Neural cell (in vitro differentiated cells): ENCODE data around the gene CBX2. TPM values are rescaled to one million over a fixed set of nuclear protein-coding genes. Genes with fewer than 3 reads are reported as not detected.

Experiments
- H2AFZ ChIP-seq: fragments of 200-600, 300-800 bp; sonication (generic), shearing (Covaris generic); 2 replicates; pipeline ENCODE4 v1.6.0; 2014; ENCODE audit warnings: low read depth, mild to moderate bottlenecking, antibody characterized with exemption, low read length, moderate library complexity
- H3F3A ChIP-seq: fragments of 200-600 bp; shearing (Covaris generic); 2 replicates; pipeline ENCODE4 v1.6.1; 2016; ENCODE audit warnings: mild to moderate bottlenecking, moderate library complexity, mixed read lengths, antibody characterized with exemption, low read length; ENCODE audit not compliant: insufficient read depth, poor library complexity, severe bottlenecking
- H3K27ac ChIP-seq: fragments of 200-600, 300-800 bp; sonication (generic), shearing (Covaris generic); 2 replicates; pipeline ENCODE4 v1.5.1; 2014; ENCODE audit warnings: mild to moderate bottlenecking, low read length, moderate library complexity
- H3K27me3 ChIP-seq: fragments of 300-800, 200-600 bp; sonication (generic), shearing (Covaris generic); 2 replicates; pipeline ENCODE4 v1.6.0; 2014; ENCODE audit warnings: mild to moderate bottlenecking, low read depth, low read length, moderate library complexity; ENCODE audit not compliant: insufficient read depth
- H3K36me3 ChIP-seq: fragments of 300-800, 200-600 bp; sonication (generic), shearing (Covaris generic); 2 replicates; pipeline ENCODE4 v1.5.1; 2014; ENCODE audit warnings: mild to moderate bottlenecking, antibody characterized with exemption, low read length, moderate library complexity; ENCODE audit not compliant: insufficient read depth
- H3K4me2 ChIP-seq: fragments of 300-800, 200-600 bp; sonication (generic), shearing (Covaris generic); 2 replicates; pipeline ENCODE4 v1.6.0; 2014; ENCODE audit warnings: mild to moderate bottlenecking, low read length
- H3K4me3 ChIP-seq: fragments of 300-800, 200-600 bp; sonication (generic), shearing (Covaris generic); 2 replicates; pipeline ENCODE4 v1.5.1; 2014; ENCODE audit warnings: mild to moderate bottlenecking, low read length, moderate library complexity
- H3K79me2 ChIP-seq: fragments of 200-600 bp; shearing (Covaris generic); replicated peaks from 2 replicates; pipeline ENCODE4 v1.6.0; 2014; ENCODE audit warnings: mild to moderate bottlenecking, low read length, moderate library complexity; ENCODE audit not compliant: insufficient read depth
- H3K9ac ChIP-seq: fragments of 300-800, 200-600 bp; sonication (generic), shearing (Covaris generic); 2 replicates; pipeline ENCODE4 v1.6.1; 2016; ENCODE audit warnings: mild to moderate bottlenecking, low read length, mixed read lengths
- H3K9me2 ChIP-seq: fragments of 200-600 bp; shearing (Covaris generic); 2 replicates; pipeline ENCODE4 v1.6.1; 2016; ENCODE audit warnings: mild to moderate bottlenecking, low read length, mixed read lengths; ENCODE audit not compliant: insufficient read depth
- H3K9me3 ChIP-seq: fragments of 200-600, 300-800 bp; sonication (generic), shearing (Covaris generic); 2 replicates; pipeline ENCODE4 v1.6.1; 2016; ENCODE audit warnings: mild to moderate bottlenecking, mixed run types, low read length, moderate library complexity, mixed read lengths
- H4K20me1 ChIP-seq: fragments of 200-600 bp; shearing (Covaris generic); 2 replicates; pipeline ENCODE4 v1.6.1; 2016; ENCODE audit warnings: mild to moderate bottlenecking, mixed run types; ENCODE audit not compliant: insufficient read depth
- CTCF ChIP-seq: fragments of 450-650 bp; IDR thresholded peaks from 2 replicates; pipeline ENCODE4 v1.5.1; 2014; ENCODE audit warnings: antibody characterized with exemption, mild to moderate bottlenecking, moderate library complexity; ENCODE audit not compliant: poor library complexity, severe bottlenecking
- EP300 ChIP-seq: fragments of 450-650 bp; conservative IDR thresholded peaks from 2 replicates; pipeline ENCODE4 v1.6.1; 2014; ENCODE audit warnings: antibody characterized with exemption, mild to moderate bottlenecking, moderate library complexity; ENCODE audit not compliant: poor library complexity, severe bottlenecking
- EZH2 ChIP-seq: fragments of 200-600, 300-800 bp; shearing (Covaris generic), sonication (generic); IDR thresholded peaks from 2 replicates; pipeline ENCODE4 v1.6.1; 2014; ENCODE audit warnings: antibody characterized with exemption, low read length, borderline replicate concordance, mild to moderate bottlenecking; ENCODE audit not compliant: insufficient read depth, poor library complexity, severe bottlenecking
- MXI1 ChIP-seq: fragments of 450-650 bp; conservative IDR thresholded peaks from 2 replicates; pipeline ENCODE4 v1.6.1; 2014; ENCODE audit warnings: antibody characterized with exemption, mild to moderate bottlenecking; ENCODE audit not compliant: poor library complexity, severe bottlenecking
- POLR2AphosphoS5 ChIP-seq: IDR thresholded peaks from 2 replicates; pipeline ENCODE4 v1.6.1; 2012
- RAD21 ChIP-seq: fragments of 450-650 bp; conservative IDR thresholded peaks from 2 replicates; pipeline ENCODE4 v1.6.1; 2014; ENCODE audit warnings: antibody characterized with exemption, mild to moderate bottlenecking, moderate library complexity
- SMC3 ChIP-seq: fragments of 450-650 bp; conservative IDR thresholded peaks from 2 replicates; pipeline ENCODE4 v1.6.1; 2014; ENCODE audit warnings: antibody characterized with exemption, mild to moderate bottlenecking, moderate library complexity; ENCODE audit not compliant: poor library complexity
- TAF1 ChIP-seq: IDR thresholded peaks from 2 replicates; pipeline ENCODE4 v1.6.1; 2012; ENCODE audit warnings: low read depth
- polyA plus RNA-seq: library from polyadenylated mRNA; depleted of rRNA; stranded (reverse); fragments of >200 nt; gene quantifications from 2 replicates; pipeline ENCODE4 v1.2.3, GENCODE V29; 2014
- TF ChIP-seq, protein P1 (sequence below): IDR thresholded peaks from 2 replicates; pipeline ENCODE4 v1.6.1; 2012; ENCODE audit warnings: borderline replicate concordance

The CBX2 gene
- polyA plus RNA-seq, 1 donor from 2014 or later: 16.9 TPM

DNA sequence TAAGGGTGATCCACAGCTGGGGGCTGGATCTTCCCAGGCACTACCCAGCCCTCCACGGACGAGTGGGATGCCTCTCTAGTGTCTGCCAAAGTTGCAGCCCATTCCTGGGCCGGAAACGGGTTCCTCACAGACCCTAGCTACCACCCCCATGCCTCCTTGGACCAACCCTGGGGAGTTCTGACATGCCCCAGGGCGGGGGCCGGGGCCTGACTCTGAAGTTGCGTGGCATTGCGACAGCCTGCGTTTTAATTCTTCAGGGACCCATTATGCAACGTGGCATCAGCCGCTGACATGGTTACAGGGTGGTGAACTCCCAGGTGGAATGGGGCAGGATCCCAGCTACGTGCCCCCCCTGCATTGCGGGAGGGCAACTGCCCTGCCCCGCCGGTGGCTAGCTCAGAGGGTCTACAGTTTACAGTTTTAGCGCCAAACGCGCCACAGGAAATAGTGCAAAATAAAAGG, 58.6 kb downstream of the CBX2 start:
- H4K20me1 ChIP-seq: peaks cover 48% of the 10 kb centered on the region
- peak overlapping the region; percentile 83 for H3K4me3 ChIP-seq
- H3K79me2 ChIP-seq: peaks cover 43% of the 10 kb centered on the region
- TF ChIP-seq CTCF (no peak), TAF1 (no peak), EZH2 (no peak), RAD21 (no peak), SMC3 (no peak), MXI1 (no peak), EP300 (no peak), POLR2AphosphoS5 (no peak)
- TF ChIP-seq, protein P1, sequence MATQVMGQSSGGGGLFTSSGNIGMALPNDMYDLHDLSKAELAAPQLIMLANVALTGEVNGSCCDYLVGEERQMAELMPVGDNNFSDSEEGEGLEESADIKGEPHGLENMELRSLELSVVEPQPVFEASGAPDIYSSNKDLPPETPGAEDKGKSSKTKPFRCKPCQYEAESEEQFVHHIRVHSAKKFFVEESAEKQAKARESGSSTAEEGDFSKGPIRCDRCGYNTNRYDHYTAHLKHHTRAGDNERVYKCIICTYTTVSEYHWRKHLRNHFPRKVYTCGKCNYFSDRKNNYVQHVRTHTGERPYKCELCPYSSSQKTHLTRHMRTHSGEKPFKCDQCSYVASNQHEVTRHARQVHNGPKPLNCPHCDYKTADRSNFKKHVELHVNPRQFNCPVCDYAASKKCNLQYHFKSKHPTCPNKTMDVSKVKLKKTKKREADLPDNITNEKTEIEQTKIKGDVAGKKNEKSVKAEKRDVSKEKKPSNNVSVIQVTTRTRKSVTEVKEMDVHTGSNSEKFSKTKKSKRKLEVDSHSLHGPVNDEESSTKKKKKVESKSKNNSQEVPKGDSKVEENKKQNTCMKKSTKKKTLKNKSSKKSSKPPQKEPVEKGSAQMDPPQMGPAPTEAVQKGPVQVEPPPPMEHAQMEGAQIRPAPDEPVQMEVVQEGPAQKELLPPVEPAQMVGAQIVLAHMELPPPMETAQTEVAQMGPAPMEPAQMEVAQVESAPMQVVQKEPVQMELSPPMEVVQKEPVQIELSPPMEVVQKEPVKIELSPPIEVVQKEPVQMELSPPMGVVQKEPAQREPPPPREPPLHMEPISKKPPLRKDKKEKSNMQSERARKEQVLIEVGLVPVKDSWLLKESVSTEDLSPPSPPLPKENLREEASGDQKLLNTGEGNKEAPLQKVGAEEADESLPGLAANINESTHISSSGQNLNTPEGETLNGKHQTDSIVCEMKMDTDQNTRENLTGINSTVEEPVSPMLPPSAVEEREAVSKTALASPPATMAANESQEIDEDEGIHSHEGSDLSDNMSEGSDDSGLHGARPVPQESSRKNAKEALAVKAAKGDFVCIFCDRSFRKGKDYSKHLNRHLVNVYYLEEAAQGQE: no peak
- H3F3A ChIP-seq: no peaks in the 10 kb centered on the region
- H3K9ac ChIP-seq: peak overlapping the region; percentile 94
- peak overlapping the region; percentile 96 for H3K4me2 ChIP-seq
- no peaks in the 10 kb centered on the region for H3K9me3 ChIP-seq
- H3K36me3 ChIP-seq: no peaks in the 10 kb centered on the region
- H3K9me2 ChIP-seq: no peaks in the 10 kb centered on the region
- peak overlapping the region; percentile 97 for H3K27ac ChIP-seq
- H2AFZ ChIP-seq: no peak overlapping the region
- H3K27me3 ChIP-seq: peaks cover 38% of the 10 kb centered on the region

- Histone ChIP-seq H3K27me3 (peaks cover 45% of the 10 kb centered on the region), H2AFZ (no peak overlapping the region), H3K36me3 (no peaks in the 10 kb centered on the region), H3K27ac (peak overlapping the region; percentile 97), H3K9ac (peak overlapping the region; percentile 94), H3F3A (no peaks in the 10 kb centered on the region), H3K79me2 (peaks cover 43% of the 10 kb centered on the region), H3K9me3 (no peaks in the 10 kb centered on the region), H3K4me2 (peak overlapping the region; percentile 96), H4K20me1 (peaks cover 48% of the 10 kb centered on the region), H3K4me3 (peak overlapping the region; percentile 83), H3K9me2 (no peaks in the 10 kb centered on the region)
- TF ChIP-seq CTCF: no peak
- TF ChIP-seq MXI1: peak; percentile 31
Observed at GRCh38 chr17:79836972-79837887, 59.3 kb downstream of the CBX2 start.

Other genes starting within 250 kb of the CBX2 start
- 6.6 and 8.6 TPM in 2 replicates for gene RBFOX3, start 167.1 kb upstream of the CBX2 start, polyA plus RNA-seq
- not detected in 2 replicates for gene ENPP7, start 47.2 kb upstream of the CBX2 start, polyA plus RNA-seq
- gene CBX8, start 18.9 kb downstream of the CBX2 start, polyA plus RNA-seq: 15.4 and 27.6 TPM in 2 replicates
- 31.9 and 34.6 TPM in 2 replicates for gene CBX4, start 61.3 kb downstream of the CBX2 start, polyA plus RNA-seq